WTC11 (cell line): Measurements from ENCODE around the gene NEK6.

Experiments used
- ETV6 ChIP-seq: sonication (generic); formaldehyde crosslinking; IDR thresholded peaks from 2 replicates; pipeline ENCODE4 v1.8.1; 2022; ENCODE audit warnings: mild to moderate bottlenecking, missing genetic modification reagents
- TF ChIP-seq, protein P1 (sequence below): sonication (generic); formaldehyde crosslinking; IDR thresholded peaks from 2 replicates; pipeline ENCODE4 v1.8.1; 2023; ENCODE audit warnings: mild to moderate bottlenecking, missing genetic modification reagents, moderate library complexity
- TF ChIP-seq, protein P2 (sequence below): sonication (generic); formaldehyde crosslinking; IDR thresholded peaks from 2 replicates; pipeline ENCODE4 v1.8.1; 2022; ENCODE audit warnings: mild to moderate bottlenecking, moderate library complexity, missing genetic modification reagents

DNA sequence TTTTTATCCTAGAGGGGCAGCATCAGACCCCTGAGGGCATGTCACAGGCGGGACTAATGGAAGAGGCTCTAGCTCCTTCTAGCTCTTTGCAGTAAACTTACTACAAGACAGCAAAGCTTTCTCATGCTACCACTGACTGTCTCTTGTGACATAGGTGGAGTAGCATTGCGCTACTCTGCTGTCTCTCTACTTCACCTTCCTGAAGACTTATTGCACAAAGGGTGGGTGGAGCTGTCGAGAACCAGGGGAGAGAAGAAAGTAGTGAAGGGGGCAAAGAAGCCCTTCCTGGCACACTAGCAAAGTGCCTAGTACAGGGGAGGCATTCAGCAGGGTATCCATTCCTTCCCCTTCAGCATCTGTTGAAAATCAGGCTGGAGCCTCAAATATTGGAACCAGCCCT, 36.1 kb upstream of the NEK6 start:
- TF ChIP-seq, protein P1, sequence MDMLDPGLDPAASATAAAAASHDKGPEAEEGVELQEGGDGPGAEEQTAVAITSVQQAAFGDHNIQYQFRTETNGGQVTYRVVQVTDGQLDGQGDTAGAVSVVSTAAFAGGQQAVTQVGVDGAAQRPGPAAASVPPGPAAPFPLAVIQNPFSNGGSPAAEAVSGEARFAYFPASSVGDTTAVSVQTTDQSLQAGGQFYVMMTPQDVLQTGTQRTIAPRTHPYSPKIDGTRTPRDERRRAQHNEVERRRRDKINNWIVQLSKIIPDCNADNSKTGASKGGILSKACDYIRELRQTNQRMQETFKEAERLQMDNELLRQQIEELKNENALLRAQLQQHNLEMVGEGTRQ (CRISPR knock-in tag) = no peak
- TF ChIP-seq, protein P2, sequence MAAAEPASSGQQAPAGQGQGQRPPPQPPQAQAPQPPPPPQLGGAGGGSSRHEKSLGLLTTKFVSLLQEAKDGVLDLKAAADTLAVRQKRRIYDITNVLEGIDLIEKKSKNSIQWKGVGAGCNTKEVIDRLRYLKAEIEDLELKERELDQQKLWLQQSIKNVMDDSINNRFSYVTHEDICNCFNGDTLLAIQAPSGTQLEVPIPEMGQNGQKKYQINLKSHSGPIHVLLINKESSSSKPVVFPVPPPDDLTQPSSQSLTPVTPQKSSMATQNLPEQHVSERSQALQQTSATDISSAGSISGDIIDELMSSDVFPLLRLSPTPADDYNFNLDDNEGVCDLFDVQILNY = no peak
- TF ChIP-seq ETV6 = no peak
